ENCODE measurements around the gene FCRL3.

FCRL3 gene

GRCh38 chr1:157682710-157683437 lies 17.7 kb downstream of the FCRL3 start:
- DNase-seq: no peak

GRCh38 chr1:157678721-157679120 lies 21.8 kb downstream of the FCRL3 start:
- no peak for DNase-seq

GRCh38 chr1:157673008-157673407 lies 27.6 kb downstream of the FCRL3 start:
- DNase-seq: no peak

- DNase-seq: no peak
Measured at GRCh38 chr1:157671895-157672294, 28.7 kb downstream of the FCRL3 start.

GRCh38 chr1:157659576-157660247 lies 40.9 kb downstream of the FCRL3 start:
- DNase-seq: peak; percentile 36

GRCh38 chr1:157658571-157658970 lies 42.0 kb downstream of the FCRL3 start:
- DNase-seq: peak; percentile 59

GRCh38 chr1:157653494-157653873 lies 47.1 kb downstream of the FCRL3 start:
- DNase-seq: no peak

- peak; percentile 92 for DNase-seq
Measured at GRCh38 chr1:157652859-157653493, 47.6 kb downstream of the FCRL3 start.

- DNase-seq: no peak
Measured at GRCh38 chr1:157648317-157648716, 52.3 kb downstream of the FCRL3 start.

- peak; percentile 57 for DNase-seq
Measured at GRCh38 chr1:157646144-157646543, 54.4 kb downstream of the FCRL3 start.

- DNase-seq: no peak
Measured at GRCh38 chr1:157641177-157641576, 59.4 kb downstream of the FCRL3 start.

- no peak for DNase-seq
Measured at GRCh38 chr1:157639800-157640199, 60.8 kb downstream of the FCRL3 start.

- DNase-seq: no peak
Measured at GRCh38 chr1:157628773-157629172, 71.8 kb downstream of the FCRL3 start.
